LHCN-M2 (cell line): ENCODE data around the gene TRAF1. TPM values are rescaled to one million over a fixed set of nuclear protein-coding genes. Genes with fewer than 3 reads are reported as not detected.

ENCODE experiments used
- DNase-seq: peaks from one replicate; pipeline ENCODE4 v3.0.0-alpha.2; 2012; ENCODE audit warnings: low read depth
- total RNA-seq: library from RNA; depleted of rRNA; stranded (reverse); fragments of >200 nt; gene quantifications from 2 replicates; pipeline ENCODE4 v1.2.3, GENCODE V29; 2014

Gene TRAF1
- total RNA-seq, 1 experiment from 2014 or later: 0.98 TPM

DNA sequence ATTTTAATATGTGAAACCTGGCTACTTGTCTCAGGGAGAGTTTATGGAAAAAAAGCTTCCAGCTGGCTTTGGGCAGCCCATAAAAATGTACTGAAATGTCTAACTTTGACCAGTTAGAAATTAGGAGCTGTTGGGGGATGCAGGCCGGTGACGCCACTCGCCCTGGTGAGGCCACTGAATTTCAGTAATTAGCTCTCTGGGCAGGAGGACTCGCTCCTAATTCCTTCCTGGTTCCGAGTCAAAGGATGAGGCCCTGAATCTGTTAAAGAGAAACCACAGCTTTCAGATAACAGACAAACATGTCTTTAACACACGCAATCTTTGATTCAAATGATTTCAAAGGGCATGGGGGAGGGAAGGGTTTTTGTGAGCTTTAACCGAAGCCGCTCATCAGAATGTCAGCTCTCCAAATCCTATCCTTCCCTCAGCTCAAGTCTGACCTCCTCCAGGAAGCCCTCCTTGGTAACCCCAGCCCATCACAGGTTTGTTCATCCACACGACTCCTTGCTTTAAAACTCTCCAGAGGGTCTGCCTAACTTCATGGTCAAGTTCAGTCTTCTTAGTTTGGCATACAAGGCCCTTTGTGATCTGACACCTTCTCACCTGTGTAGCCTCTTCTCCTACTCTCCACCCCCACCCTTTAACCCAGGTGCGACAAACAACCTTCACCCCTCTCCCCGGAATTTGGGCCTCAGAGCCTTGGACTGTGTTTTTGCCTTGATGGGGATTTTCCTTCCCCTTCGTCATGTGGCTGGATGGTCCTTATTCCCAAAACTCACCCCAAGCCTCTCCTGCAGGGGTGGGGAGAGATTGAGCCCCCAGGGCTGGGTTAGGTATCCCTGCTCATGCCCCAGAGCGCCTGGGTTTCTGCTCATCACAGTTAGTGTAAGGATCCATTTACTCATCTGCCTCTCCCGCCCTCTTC, 36.0 kb downstream of the TRAF1 start:
- DNase-seq: no peak

- DNase-seq: no peak
These were observed 36.9 kb downstream of the TRAF1 start for GRCh38 chr9:120889606-120890271.

DNA sequence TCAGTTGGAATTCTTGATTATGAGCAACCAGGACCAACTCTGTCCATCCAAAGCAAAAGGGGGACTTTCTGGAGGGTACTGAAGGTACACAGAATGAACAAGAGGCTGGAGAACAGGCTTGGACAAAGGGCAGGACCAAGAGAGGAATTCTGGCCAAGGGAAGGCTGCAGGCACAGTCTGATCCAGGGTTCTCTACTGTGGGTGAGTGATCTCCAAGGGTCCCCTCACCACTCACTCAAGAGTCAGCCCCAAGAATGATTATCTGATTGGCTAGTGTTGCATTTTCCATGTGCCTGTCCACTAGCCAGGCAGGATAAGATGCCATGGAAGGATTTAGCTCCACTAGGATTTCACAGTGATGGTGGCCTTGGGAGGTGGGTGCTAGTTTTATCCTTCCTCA, 38.0 kb downstream of the TRAF1 start:
- no peak for DNase-seq

DNA sequence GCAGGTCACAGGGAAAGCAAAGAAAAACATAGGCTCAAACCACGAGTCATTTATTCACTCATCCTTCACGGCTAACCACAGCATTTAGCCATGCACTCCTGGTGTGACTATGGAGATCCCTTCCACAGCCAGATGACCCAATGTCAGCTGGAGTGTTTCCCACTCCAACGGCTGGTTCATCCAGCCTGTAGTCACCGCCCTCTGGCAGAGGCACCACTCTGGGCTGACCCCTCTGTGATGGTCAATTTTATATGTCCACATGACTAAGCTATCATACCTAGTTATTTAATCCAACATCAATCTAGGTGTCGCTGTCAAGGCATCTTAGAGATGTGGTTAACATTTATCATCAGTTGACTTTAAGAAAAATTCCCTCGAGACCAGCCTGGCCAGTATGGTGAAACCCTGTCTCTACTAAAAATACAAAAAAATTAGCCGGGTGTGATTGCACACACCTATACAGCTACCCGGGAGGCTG, 40.1 kb downstream of the TRAF1 start:
- DNase-seq: peak; percentile 85

GRCh38 chr9:120885958-120886357, 40.6 kb downstream of the TRAF1 start:
- no peak for DNase-seq

GRCh38 chr9:120885457-120885856, 41.1 kb downstream of the TRAF1 start:
- no peak for DNase-seq

DNA sequence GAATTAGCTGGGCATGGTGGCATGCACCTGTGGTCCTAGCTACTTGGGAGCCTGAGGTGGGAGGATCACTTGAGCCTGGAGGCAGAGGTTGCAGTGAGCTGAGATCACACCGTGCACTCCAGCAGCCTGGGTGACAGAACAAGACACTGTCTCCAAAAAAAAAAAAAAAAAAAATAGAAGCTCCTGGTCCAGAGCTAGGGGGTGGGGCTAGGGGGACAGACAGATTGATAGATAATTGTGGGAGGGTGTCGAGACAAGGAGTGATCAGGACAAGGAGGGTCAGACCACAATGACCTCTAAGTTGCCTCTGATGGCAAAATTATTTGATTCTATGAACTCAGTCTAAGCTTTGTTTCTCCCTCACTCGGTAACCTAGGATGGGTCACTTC, 43.0 kb downstream of the TRAF1 start:
- DNase-seq: no peak

GRCh38 chr9:120882935-120883607, 43.5 kb downstream of the TRAF1 start:
- no peak for DNase-seq

GRCh38 chr9:120879446-120879845, 47.1 kb downstream of the TRAF1 start:
- DNase-seq: no peak

- DNase-seq: no peak
These were observed 48.1 kb downstream of the TRAF1 start for GRCh38 chr9:120878188-120879130.

- peak; percentile 64 for DNase-seq
These were observed 49.1 kb downstream of the TRAF1 start for GRCh38 chr9:120877276-120878034.

DNA sequence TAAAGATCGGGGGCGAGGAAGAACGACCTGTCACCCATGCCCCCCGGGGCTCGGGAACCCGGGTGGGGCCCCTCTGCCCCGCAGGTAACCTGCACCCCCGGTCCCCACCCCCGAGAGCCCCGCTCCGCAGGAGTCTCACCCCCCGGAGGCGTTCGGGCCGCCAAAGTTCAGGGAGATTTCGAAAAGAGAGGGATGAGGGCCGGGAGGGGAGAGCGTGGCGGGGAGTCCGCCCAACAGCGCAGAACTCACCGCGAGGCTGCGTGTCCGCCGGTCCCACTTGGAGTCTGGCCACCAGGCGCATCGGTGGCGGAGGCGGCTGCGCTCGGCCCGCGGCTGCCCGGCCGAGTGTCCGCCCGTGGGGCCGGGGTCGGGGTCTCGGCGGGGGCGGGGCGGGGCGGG, 49.8 kb downstream of the TRAF1 start, which contains the start of gene PHF19:
PHF19 (minus strand) TSS at position 347 of the 399 bp plus-strand sequence. CDS start 2,447 bp downstream, outside the sequence.
- DNase-seq: peak; percentile 49

DNA sequence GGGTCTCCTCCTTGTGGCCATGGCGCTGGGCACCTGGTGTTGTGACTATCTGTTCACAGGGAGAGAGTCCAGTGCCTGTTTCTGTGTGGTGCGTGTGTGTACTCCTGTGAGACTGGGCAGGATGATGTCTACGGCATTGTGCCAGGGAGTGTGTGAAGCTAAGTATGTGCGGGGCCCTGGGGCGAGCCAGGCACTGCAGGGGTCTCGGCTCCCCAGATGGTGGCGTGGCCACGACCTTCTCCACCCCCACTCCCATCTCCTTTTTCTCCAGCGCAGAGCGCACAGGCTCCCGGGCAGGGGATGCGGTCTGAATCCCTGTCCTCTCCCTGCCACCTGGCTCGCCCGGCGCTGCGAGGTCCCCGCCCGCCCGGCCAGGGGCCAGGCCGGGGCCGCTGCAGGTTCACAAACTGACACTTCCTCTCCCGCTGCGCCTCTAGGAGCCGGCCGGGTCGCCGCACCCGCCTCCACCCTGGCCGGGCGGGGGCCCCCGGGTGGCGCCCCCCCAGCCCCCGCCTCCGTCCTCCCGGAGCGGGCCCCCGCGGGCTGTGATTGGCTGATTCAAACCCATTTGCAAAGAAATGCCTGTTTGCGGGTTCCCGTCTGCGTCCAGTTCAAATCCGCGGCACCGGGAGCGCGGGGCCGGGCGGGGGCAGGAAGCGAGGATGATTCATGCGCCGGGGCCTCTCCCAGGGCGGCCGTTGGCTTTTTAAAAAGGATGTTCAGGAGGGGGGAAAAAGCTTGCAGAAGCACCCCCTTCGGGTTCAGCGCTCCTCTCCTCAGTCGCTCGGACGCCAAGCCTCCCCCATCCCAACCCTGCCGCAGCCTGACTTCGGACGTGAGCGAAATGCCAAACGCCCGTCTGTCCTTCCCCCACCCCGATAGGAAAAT, 50.4 kb downstream of the TRAF1 start:
- DNase-seq: peak; percentile 94

- DNase-seq: no peak
These were observed 51.0 kb downstream of the TRAF1 start for GRCh38 chr9:120875643-120875953.

GRCh38 chr9:120875195-120875565, 51.4 kb downstream of the TRAF1 start:
- DNase-seq: no peak

DNA sequence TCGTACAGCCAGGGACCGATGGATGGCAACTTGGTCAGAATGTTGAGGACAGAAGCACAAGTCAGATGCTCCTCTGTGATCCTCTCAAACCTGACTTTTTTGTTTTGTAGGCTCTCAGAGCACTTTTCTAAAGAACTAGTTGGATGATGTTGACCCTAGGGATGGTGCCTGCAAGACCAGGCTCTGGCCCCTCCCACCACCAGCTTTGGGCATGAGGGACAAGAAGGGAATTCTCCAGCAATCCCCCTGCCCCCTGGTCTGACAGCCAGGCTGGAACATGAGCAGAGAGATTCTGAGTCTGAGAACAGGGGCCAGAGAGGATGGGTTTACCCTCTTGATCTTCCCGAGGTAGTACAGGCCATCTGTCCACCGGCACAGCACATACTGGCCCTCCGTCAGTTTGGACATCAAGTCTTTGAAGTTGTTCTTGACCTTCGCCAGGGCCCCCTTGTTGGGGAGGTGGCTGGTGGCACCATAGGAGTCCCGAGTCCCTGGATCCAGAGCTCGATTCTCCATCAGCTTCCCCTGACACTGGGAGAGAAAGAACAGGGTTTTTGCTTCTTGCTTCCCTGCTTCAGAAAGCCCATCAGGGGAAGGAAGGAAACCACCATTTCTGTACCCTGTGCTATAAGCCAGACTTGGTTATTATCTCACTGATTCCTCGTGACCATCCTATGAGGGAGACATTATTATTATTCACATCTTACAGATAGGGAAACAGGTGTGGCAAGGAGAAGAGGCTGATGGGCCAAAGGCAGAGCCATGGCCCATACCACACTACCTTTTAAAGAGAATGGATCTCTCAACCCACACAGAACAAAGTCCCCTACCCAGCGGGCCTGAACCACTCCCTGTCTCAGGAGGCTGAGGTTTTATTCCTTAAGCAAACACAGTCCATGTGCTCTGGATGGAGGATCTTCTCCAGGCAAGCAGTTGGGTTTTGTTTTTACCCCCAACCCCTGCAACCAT, 52.1 kb downstream of the TRAF1 start:
- no peak for DNase-seq

- no peak for DNase-seq
These were observed 53.1 kb downstream of the TRAF1 start for GRCh38 chr9:120873512-120873911.
